GM21717 (cell line): ENCODE data around the gene PTPN12.

Experiments
- ATAC-seq: cut with Tn5 transposase; IDR thresholded peaks from one replicate; pipeline ENCODE4 v1.9.1; 2021; ENCODE audit warnings: mild to moderate bottlenecking, moderate library complexity; ENCODE audit not compliant: unreplicated experiment

Gene PTPN12

DNA sequence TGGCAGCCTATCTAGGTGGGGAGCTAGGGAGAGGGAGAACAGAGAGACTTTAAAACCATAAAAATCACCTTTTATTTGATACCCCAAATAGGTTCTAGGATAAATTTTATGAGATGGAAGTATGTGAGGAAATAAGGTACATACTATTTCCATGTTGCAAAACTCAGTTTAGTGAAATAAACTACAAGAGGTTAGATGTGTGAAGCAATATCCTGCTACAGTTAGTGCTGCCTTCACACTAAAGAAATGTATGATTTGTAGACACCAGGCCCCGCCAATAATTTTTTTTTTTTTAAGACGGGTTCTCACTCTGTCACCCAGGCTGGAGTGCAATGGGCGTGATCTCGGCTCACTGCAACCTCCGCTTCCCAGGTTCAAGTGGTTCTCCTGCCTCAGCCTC lies 124.7 kb downstream of the PTPN12 start:
- ATAC-seq, result no peak

DNA sequence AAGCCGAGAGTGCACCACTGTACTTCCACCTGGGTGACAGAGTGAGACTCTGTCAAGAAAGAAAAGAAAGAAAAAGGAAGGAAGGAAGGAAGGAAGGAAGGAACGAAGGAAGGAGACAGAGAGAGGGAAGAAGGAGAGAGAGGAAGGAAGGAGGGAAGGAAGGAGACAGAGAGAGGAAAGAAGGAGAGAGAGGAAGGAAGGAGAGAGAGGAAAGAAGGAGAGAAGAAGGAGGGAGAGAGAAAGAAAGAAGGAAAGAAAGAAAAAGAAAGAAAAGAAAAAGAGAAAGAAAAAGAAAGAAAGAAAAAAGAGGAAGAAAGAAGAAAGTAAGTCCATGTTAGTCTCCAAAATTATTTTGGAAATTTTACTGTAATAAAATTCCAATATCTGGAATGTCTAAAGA lies 125.8 kb downstream of the PTPN12 start:
- no peak for ATAC-seq

DNA sequence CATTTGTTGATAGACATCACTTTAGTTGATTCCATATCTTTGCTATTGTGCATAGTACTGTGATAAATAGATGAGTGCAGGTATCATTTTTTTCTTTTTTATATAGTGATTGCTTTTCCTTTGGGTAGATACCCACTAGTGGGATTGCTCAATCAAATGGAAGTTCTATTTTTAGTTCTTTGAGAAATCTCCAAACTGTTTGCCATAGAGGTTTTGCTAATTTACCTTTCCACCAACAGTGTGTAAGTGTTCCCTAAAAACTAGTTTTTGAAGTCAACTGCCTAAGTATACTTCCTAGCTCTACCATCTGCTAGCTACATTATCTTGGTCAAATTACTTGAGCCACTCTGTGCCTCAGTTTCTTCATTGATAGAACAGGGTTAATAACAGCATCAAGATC lies 127.6 kb downstream of the PTPN12 start:
- no peak for ATAC-seq

DNA sequence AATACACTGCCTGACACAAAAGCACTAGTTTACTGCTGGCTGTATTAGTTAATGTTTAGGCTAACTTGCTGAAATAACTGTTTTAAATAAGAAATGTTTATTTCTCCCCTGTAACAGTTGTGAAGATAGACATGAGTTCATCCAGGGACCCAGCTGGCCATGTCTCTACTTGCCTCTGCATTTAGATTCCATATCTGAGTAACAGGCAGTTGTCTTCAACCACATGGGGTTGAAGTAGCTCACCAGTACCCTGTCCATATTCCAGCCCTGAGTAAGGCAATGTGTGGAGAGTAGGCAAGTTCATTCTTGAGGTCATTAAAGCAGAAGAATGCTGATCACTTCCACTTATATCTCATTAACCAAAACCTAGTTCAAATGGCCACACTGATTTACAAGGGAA lies 128.1 kb downstream of the PTPN12 start:
- no peak for ATAC-seq

DNA sequence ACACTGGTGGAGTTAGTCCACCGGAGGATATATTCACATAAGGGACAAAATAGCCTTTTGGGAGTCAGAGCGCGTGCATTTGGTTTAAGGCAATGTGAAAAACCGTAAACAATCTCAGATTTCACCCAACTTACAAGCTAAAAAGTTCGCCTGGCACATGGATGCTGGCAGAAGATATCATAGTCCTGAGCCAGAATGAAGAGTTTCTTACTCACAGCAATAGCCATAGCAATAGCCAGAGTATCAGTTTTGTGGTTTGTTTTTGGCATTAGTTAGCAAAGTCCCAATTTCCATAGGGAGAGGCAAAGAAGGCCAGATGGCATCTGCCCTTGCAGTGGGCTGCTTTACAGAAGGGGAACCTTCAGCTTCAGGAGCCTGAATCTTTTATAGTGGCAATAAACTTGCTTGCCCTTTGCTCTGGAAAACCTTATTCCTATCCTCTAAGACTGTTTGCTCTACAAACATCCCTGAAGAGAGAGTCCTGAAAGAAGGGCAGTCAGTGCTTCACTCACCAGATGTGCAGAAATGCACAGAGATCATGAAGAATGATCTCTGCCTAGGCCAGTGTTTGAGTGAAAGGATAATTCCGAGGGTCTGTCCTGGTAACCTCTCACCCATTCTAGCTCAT lies 130.5 kb downstream of the PTPN12 start:
- ATAC-seq, result no peak

DNA sequence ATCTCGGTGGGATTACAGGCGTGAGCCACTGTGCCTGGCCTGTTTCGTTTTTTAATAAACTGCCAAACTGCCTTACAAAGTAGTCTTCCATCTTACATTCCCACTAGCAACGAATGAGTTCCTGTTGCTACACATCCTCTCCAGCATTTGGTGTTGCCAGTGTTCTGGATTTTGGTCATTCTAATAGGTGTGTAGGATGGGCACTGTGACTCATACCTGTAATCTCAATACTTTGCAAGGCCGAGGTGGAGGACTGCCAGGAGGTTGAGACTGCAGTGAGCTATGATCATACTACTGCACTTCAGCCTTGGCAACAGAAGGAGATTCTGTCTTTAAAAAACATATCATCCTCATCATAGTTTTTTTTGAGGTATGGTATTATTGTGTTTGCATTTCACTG lies 137.8 kb downstream of the PTPN12 start:
- ATAC-seq, result no peak

DNA sequence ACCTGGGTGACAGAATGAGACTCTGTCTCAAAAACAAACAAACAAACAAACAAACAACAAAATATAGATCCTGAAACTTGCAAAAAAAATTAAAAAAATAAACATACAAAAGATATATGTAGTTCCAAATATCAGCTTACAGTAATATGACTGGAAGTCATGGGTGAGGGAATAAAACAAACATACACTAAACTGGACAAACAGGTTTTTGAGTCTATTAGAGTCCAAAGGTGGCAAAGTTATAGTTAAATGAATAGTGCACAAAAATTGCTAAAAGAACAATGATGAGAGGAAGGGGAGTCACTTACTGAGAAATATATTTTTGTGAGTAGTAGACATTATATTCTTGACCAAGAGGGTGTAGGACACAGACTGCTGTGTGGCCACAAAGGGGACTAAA lies 142.5 kb downstream of the PTPN12 start:
- ATAC-seq, result no peak

DNA sequence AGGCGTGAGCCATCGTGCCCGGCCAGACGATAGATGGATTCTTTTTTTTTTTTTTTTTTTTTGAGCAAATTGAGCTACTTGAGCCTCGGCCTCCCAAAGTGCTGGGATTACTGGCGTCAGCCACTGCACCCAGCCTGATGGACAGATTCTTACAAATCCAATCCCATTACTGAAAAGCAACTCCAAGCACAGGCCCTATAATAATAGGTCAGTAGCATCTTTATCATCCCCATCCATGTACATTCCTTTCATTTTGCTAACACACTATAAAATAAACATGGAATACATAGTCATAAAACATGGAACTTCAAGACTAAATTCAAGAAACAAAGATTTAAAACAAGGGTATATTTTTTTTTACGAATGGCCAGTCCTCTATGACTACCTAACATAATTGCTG lies 143.2 kb downstream of the PTPN12 start:
- ATAC-seq, result no peak

DNA sequence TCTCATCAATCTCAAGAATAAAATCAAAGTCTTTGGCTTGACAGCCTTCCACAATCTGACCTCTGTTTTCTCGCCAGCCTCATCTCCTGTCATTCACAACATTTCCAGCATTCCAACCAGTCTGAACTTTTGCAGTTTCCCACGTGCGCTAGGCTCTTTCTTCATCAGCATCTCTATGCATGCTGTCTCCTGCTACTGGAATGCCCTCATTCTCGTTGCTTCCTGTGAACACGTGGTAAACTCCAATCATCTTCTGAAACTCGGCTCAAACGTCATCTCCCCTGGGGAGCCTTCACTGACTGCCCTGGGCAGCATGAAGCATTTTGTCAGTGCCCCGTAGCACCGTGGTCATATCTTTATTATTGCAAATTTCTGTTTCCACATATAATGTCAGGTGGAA lies 146.9 kb downstream of the PTPN12 start:
- no peak for ATAC-seq

DNA sequence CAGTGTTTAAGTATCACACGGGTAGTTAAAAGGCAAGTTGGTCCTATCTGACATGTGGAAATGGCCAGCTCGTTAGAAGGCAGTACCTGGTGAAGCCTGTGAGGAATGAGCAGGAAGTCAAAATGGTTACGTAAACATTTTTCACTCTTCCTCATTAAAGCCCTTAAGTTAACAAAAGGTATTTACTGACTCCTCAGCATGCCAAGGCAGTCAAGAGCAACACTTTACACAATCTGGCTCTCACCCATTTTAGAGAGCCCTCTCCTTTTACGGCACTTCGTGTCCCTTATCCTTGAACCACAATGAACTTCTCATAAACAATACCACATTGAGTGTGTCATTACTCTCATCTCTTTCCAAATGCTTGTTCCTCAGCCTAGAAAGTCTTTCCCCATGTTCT lies 148.1 kb downstream of the PTPN12 start:
- ATAC-seq, result no peak

DNA sequence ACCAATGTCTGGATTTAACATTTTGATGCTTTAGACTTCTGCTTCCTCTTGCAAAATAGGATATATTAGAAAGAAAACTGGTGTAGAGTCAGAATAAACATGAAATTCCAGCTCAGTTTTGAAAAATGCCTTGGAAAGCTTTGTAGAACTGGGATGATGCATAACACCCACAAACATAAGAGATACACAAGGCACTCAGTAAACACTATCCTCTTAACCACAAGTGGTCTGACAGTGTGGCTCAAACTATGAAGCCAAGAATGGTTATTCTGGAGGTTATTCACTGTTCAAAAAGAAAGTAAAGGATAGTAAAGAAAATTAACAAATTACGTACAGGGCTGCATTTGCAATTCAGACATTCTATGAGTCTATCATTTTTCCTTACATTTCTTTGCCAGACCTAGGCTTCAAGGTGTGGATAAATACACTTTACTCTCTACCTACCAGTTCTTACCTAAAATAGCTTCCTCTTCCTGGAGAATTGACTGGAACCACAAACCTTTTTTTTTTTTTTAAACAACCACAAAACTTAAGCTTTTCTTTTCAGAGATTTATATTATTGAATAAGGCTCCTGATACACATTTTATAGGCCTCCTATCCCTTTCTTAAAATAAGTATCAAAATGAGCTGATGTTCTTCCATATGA lies 150.1 kb downstream of the PTPN12 start:
- ATAC-seq, result no peak

DNA sequence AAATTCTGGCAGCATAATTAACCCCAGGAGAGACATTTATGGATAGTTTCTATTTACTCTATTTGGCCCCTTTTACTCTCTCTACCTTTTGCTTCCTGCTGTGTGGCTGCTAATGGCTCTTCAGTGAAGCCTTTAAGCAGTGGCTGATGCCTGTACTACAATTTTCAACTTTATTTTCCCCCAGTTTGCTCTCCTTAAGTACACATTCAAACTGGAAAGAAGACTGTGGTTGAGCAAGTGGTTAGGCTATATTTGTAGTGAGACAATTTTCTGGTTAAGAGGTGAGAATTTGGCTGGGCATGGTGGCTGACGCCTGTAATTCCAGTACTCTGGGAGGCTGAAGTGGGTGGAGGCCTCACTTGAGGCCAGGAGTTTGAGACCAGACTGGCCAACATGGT lies 150.7 kb downstream of the PTPN12 start:
- ATAC-seq, result no peak
